NCI-H1436 (cell line): ENCODE results near the gene TXN2.
A peak's percentile ranks its signal among the peaks of the same experiment; 100 is the strongest.
"Not testable (repeated sequence)": the region's sequence is repeated elsewhere in the genome, so short reads cannot be mapped to it uniquely, and the experiment has no call there.

Source experiments
- DNase-seq: peaks from one replicate; lab custom pipeline; 2025; lab: John Stamatoyannopoulos, UW

Gene TXN2, protein sequence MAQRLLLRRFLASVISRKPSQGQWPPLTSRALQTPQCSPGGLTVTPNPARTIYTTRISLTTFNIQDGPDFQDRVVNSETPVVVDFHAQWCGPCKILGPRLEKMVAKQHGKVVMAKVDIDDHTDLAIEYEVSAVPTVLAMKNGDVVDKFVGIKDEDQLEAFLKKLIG

DNA sequence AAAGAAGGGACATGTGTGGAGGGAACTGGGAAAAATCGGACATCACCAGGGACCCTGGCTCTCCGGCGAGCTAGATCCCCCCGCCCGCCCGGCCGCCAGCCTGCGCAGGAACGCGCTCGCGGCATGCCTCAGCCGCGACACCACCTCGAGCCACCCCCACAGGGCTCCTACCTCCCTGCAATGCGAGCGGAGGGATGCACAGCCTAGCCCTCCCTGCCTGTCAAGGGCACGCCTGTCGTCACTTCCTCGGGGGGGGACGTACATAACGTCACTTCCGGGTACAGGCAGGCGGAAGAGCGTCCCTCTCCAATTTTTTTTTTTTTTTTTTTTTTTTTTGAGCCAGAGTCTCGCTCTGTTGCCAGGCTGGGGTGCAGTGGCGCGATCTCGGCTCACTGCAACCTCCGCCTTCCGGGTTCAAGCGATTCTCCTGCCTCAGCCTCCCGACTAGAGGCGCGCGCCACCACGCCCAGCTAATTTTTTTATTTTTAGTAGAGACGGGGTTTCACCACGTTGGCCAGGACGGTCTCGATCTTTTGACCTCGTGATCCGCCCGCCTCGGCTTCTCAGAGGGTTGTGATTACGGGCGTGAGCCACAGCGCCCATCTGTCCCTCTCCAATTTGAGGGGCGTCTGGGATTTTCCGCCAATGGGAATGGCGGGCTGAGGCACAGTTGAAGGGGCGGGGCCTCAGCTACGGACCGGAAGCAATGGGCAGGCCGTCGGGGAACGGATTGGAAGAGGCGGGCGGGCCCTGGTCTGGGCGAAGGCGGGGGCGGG lies at the start of gene TXN2:
Gene TXN2 (minus strand): TSS at position 248 of the 776 bp plus-strand sequence. CDS start 803 bp downstream, outside the sequence.
- peak; percentile 96 for DNase-seq

DNA sequence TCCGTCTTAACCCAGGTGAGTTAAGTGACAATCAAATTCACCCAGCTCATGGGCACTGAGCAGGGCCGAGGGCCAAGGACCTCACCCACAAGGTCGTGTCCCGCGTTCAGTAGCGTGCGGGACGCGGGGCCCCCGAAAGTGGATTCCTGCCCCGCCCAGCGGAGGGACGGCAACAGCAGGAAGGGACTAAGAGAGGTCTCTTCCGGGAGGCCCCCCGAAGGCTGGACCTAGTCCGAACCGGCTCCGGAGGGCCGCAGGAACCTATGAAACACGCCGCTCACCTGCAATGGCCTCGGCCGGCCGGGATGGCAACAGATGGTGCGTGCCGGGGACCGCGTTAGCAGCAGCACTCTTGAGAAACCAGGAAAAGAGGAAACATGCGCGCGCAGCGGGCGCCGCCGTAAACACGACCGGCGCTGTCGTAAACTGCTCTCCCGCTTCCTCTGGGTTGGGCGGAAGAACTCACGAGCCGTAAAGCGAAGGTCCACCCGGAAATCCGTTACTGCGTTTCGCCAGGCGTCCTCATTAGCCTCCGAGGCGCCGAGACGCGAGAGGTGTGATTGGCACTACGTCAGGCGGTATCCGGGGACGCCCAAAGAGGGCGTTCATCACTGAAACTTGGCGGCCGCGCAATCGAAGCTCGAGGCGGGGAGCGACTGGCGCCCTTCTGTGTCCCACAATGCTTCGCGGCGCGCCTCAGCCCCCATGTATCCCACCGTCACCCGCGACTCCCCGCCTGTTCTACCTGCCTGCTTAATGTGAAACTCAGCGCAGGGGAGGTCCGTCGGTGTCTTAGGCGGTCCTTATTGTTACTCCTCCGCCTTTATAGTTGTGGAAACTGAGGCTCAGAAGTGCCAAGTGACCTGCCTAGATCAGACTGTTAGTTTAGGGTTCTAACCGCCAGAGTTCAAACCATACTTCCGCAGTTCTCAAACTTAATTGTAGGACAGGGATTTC lies 47.6 kb upstream of the TXN2 start, which contains the start of gene EIF3D:
Gene EIF3D (minus strand): TSS at position 372 of the 957 bp plus-strand sequence. CDS start 3,045 bp downstream, outside the sequence.
- DNase-seq, result peak; percentile 99

DNA sequence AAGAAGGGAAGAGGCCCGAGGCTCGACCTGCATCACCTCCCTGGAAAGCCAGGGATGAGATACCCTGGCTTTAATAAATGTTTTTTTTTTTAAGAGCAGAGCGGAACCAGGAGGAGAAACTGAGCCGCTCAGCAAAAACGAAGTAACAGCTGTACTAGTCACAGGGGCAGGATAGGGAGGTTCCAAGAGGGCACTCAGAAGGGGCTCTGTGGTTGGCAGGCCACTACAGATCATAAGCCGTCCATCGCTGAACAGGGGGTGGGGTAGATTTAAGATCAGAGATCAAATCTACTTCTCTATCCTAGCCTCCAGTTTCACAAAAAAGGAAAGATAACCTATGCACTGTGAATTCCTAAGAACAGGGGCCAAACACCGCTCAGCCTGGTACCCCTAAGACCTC lies 46.9 kb upstream of the TXN2 start:
- DNase-seq, result no peak

DNA sequence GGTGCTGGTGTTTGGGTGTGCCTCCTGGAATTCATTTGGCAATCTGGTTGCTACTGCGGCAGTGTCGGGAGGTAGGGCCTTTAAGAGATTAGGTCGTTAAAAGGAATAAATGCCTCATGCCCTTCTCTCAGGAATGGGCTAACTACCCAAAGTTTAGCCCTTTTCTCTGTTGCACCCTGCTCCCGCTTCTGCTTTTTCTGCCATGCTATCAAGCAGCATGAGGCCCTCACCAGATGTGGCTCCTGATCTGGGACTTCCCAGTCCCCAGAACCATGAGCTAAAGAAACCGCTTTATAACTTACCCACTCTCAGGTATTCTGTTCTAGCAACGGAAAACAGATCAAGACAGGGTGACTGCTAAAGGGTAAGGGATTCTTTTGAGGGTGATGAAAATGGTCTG lies 41.2 kb upstream of the TXN2 start:
- no peak for DNase-seq

DNA sequence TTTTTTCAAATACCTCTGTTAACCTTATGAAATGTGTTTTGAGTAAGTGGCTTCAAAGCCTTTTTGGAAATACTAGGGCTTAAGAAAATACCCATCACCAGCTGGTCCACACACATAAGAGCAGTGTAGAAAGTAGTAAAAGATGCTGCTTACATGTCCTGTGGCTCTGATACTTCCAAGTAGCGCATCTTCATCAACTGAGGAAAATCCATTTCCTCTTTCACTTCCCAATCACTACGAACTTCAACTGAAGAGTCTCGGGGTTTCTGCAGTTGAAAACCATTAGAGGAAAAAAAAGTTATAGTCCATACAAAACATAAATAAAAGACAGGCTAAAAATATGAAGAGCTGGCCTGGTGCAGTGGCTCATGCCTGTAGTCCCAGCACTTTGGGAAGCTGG lies 39.0 kb upstream of the TXN2 start:
- no peak for DNase-seq

DNA sequence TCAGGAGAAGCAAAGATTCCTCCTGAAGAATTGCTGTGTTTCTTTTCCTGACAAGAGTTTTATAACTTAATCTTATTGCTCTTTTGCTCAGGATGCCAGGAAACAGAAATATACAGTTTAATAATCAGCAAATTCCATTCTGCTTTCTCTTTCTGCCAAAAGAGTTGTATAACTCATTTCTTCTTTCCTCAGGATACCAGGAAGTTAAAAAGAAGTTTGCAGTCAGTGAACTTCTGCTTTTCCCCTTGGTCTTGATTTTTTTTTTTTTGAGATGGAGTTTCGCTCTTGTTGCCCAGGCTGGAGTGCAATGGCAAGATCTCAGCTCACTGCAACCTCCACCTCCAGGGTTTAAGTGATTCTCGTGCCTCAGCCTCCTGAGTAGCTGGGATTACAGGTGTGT lies 38.5 kb upstream of the TXN2 start:
- DNase-seq, result not testable (repeated sequence)

DNA sequence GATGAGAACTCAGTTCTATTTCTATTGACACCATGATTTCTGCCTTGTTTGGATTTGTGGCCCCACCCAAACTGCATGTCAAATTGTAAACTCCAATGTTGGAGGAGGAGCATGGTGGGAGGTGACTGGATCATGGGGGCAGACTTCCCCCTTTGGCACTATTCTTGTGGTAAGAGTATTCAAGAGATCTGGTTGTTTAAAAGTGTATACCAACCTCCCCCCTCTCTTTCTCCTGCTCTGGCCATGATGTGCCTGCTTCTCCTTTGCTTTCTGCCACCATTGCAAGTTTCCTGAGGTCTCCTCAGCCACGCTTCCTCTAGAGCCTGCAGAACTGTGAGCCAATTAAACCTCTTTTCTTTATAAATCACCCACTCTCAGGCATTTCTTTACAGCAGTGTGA lies 33.3 kb upstream of the TXN2 start:
- no peak for DNase-seq

DNA sequence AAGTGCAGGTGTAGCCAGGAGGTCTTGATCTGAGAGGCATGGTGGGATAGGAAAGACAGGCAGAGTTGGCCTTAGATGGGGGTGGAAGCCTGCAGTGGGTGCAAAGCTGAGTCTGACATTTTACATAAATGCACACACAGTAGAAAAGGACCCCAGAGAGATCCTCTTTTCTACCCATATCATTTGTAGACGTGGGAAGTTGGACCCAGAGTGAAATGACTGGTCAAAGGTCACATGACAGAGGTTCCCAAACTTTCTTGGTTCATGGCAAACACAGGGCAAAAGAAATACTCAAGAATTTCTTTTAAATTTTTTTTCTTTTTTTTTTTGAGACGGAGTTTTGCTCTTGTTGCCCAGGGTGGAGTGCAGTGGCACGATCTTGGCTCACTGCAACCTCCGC lies 31.6 kb upstream of the TXN2 start:
- DNase-seq, result no peak

DNA sequence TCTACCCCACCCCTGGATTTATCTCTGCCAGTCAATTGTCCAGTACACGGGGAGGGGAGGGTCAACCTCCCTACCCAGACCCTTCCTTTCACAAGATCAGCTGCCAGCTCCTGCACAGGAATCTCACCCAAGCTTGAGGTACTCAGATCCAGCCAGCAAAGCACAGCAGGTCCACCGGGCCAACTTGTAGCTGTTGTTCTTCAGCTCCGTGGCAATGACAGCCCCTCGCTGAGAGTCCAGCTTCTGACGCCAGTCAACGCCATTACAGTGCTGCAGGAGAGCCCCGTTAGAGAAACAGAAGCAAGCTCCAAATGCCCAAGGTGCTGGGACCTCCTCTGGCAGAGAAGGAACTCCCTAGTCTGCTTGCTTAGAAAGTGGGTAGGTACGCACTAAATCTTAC lies 30.9 kb upstream of the TXN2 start:
- no peak for DNase-seq

DNA sequence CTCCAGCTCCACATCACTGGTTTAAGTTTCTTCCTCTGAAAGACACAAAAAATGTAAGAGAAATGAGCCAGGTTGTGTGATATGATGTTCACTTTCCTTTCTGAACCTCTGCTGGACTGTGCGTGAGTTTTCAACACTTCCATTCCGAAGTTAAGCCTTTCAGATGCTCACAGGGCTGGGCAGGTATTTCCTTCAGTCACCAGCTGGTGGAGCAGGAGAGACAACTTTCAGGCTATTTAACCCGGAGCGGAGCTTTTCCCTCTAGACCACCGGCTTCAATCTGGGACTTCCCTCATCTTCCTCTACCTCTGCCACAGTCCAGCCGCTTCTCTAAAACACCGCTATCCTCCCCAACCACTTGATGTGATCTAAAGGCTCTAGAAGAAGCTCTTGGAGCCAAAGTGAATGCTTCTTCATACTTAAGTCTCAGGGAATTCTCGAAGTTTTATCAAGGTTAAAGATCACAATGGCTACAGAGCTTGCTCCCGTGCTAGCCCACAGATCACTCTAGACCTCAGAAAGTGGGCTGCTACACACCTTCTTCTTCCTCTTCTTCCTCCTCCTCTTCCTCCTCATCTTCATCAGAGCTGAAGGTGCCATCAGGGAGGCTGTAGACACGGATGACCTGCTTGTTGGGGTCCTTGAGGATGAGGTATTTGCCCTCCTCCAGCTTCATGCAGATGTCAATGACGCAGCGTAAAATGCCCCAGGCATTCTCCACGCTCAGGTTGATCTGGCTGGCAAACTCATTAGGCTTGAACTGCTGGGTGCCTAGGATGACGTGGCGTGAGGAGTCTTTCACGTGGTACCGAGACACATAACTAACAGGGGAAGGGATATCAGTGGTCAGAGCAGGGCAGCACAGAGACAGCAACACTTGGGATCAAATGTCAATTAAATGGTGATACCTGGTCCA lies 29.8 kb upstream of the TXN2 start:
- no peak for DNase-seq

DNA sequence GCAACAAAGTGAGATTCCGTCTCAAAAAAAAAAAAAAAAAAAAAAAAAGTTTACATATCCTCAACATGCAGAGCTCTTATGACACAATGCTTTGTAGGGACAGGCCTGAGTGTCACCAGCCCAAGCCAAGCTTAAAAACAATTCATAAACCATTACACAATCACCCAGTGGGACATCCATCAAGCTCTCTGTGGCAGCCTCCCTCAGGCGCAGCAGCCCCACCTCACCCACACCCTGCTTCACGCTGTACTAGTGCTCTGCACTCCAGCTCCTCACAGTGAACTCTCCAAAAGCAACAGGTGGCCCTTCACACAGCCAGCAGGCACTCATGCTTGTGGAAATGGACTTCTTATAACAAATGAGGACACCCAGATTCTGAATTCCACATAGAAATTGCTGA lies 28.9 kb upstream of the TXN2 start:
- DNase-seq, result no peak

DNA sequence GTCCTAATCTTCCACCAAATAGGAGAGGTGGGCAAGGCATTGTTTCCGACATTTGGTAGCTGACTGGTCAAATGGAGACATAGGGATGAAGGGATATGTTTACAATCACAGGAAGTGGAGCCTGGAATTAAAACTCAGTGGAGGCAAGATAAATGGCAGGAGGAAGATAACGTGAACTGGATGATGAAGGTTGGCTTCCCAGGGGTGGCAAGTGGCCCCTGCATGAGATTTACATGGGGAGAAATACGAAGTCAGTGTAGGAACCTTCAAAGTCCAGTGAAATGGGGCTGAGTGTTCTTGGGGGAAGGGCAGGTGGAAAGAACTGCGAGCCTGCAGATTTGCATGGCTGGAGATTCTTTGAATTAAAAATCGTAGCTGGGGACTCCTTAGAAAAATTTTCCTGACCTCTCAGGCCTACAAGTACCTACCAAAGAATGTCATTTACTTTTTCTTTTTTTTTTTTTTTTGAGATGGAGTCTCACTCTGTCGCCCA lies 26.1 kb upstream of the TXN2 start:
- no peak for DNase-seq

DNA sequence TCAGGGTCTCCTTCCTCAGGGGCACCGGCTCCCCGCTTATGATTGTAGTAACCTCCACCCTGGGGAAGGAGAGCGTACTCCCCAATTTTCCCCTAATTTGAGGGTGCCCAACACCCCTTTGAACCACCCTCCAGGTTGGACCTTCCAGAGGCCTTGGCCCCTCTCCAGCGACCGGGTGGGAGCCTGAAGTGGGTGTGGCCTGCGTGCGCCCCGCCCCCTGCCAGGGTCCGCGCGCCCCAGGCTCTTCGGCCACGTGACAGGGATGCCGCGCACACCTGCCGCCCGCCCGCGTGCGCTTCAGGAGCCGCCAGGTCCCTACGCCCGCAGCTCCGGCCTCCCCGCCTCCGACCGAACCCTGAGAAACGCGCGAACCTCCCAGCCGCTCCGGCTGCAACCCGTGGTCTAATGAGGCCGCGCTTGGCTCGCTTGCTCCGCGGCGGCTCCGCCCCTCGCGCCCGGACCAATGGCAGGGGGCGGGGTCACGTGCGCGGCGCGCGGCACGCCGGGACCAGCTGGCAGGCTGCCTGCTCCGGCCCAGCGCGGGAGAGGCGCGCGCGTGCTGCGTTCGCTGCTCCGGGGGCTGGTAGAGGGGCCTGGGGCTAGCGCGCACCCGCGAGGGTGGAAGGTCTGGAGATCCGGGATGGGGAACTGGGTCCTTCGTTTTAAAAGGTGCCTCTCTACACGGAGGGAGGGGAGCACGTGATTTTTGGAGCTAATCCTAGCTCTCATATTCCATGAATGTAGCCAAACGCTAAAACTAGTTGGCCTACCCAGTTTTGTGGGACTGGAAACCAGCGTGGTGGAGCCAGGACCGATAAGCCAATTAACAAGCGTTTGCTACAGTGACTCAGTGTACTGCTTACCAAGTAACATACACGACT lies 25.4 kb upstream of the TXN2 start, which contains the start of gene FOXRED2:
Gene FOXRED2 (minus strand): TSS at position 404 of the 881 bp plus-strand sequence. CDS start 618 bp downstream, outside the sequence.
- peak; percentile 91 for DNase-seq

DNA sequence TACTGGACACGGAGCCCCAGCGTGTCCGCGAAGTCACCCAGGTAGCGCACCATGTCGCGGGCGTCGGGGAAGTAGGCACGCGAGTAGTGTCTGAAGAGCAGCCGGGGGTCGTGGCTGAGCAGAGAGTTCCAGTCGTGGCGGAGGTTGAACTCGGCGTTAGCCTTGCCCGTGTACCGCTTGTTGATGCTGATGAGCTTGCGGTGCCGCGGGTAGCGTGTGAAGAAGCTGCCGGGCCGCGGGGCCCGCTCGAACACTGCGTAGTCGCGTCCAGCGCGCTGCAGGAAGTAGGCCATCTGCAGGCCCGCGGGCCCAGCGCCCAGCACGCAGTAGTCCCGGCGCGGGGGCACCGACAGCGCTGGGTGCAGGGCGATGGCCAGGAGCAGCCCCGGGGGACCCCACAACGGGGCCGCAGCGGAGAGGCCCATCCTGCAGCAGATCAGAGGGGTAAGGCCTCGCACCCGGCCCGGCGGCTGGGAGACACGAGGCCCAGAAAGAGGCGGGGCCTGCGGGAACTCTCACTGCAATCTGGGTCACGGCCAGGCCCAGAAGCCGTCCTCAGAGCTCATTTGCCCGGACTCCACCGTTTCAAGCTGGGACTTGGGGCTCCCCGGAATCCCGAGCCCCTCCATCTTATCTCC lies 24.7 kb upstream of the TXN2 start:
- no peak for DNase-seq

DNA sequence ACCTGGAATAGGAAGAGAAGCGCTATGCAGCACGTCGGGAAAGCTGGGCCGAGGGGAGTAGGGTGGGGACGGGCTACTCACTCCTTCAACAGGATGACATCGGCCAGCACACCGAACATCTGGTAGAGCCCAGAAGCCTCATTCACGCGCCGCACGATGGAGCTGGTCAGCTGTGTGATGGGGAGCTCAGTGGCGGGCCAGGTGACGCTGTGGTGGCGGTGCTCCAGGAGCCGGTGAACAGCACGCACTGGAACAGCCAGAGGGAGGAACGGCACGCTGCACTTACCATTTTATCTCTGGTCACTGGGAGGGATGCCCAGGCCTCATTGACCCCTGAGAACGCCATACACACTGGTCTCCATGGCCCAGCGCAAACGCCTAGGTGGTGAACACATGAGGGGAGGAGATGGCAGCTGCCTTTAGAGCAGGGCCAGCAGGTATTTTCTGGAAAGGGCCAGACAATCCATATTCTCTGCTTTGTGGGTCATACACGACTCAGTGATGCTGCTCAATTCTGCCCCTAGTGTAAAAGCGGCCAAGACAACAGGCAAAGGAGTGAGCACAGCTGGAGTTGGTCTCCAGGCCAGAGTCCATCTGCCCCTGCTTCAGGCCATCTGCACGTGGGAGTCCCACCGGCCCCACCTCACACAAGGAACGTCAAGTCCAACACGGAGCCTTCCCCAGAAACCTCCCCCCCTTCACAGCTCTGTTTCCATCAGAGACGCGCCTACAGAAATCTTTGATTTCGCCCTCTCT lies 16.6 kb upstream of the TXN2 start:
- no peak for DNase-seq

DNA sequence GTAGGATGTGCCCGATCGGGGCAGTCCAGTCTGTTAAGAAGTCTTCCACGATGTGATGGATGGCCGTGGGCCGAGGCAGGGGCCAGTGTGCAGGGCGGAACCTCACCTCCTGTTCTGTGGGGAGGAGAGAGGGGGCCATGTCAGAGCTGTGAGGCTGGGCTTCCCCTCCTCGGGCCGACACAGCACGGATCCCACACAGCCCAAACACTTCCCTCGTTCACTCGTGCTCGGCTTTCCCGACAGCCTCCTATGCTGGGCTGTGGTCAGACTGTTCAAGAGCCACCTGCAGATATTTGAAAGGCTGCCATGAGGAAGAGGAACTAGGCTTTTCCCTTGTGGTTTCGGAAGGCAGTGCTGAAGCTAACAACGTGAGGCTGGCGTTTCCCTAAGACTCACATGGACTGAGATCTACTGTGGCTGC lies 12.3 kb upstream of the TXN2 start:
- DNase-seq, result no peak

DNA sequence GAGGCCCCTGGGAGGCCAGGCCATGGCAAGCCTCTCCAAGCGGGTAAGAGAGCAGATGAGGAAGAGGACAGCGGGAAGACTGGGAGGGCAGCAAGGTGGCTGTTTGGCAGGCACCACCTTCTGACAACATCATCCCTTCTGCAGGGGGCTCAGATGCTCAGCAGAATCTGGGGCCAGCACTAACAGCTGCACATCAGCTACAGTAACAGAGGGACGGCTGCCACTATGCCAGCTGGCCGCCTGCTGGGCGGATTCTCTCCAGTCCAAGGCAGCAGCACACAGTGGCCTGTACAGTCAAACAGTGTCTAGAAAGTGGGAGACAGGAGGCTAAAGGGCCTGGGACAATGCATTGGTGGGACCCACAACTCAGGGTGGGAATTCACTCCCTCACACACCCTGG lies 10.7 kb upstream of the TXN2 start:
- DNase-seq, result no peak

DNA sequence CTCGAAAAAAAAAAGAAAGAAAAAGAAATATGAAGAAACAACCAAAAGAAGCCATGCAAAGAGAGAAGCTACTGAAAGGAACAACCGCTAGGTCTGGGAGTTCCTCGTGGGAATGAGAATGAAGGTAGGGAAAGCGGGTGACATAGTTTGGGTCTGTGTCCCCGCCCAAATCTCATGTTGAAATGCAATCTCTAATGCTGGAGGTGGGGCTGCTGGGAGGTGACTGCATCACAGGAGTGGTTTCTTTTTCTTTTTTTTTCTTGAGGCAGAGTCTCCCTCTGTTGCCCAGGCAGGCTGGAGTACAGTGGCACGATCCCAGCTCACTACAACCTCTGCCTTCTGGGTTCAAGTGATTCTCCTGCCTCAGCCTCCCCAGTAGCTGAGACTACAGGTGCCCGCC lies 9.7 kb upstream of the TXN2 start:
- DNase-seq, result no peak
